NCI-H2107 (cell line): ENCODE results near the gene LRCH3.

Experiments used
- DNase-seq: peaks from one replicate; lab custom pipeline; 2025; lab: John Stamatoyannopoulos, UW

The LRCH3 gene

GRCh38 chr3:197833930-197834715 lies 43.1 kb downstream of the LRCH3 start:
- DNase-seq = no peak

- no peak for DNase-seq
These were observed 44.5 kb downstream of the LRCH3 start for GRCh38 chr3:197835509-197835908.

GRCh38 chr3:197836244-197836643 lies 45.2 kb downstream of the LRCH3 start:
- no peak for DNase-seq

GRCh38 chr3:197837282-197837681 lies 46.2 kb downstream of the LRCH3 start:
- DNase-seq = no peak

- DNase-seq = no peak
These were observed 50.7 kb downstream of the LRCH3 start for GRCh38 chr3:197841789-197842188.

- no peak for DNase-seq
These were observed 55.4 kb downstream of the LRCH3 start for GRCh38 chr3:197846491-197846890.

GRCh38 chr3:197847866-197848401 lies 56.9 kb downstream of the LRCH3 start:
- peak; percentile 40 for DNase-seq

GRCh38 chr3:197854596-197855343 lies 63.7 kb downstream of the LRCH3 start:
- no peak for DNase-seq

- DNase-seq = no peak
These were observed 64.5 kb downstream of the LRCH3 start for GRCh38 chr3:197855571-197855970.

GRCh38 chr3:197856199-197856816 lies 65.3 kb downstream of the LRCH3 start:
- DNase-seq = no peak

- DNase-seq = no peak
These were observed 67.1 kb downstream of the LRCH3 start for GRCh38 chr3:197858133-197858532.

- DNase-seq = no peak
These were observed 67.5 kb downstream of the LRCH3 start for GRCh38 chr3:197858598-197858997.

- DNase-seq = no peak
These were observed 75.0 kb downstream of the LRCH3 start for GRCh38 chr3:197866035-197866434.

- no peak for DNase-seq
These were observed 82.3 kb downstream of the LRCH3 start for GRCh38 chr3:197873329-197873728.

GRCh38 chr3:197874064-197874463 lies 83.0 kb downstream of the LRCH3 start:
- no peak for DNase-seq

- no peak for DNase-seq
These were observed 83.6 kb downstream of the LRCH3 start for GRCh38 chr3:197874653-197875052.

- DNase-seq = no peak
These were observed 86.8 kb downstream of the LRCH3 start for GRCh38 chr3:197877902-197878301.

- DNase-seq = no peak
These were observed 87.4 kb downstream of the LRCH3 start for GRCh38 chr3:197878427-197878826.

- no peak for DNase-seq
These were observed 89.6 kb downstream of the LRCH3 start for GRCh38 chr3:197880491-197881269.

- peak; percentile 82 for DNase-seq
These were observed 90.4 kb downstream of the LRCH3 start for GRCh38 chr3:197881270-197881969.

- peak; percentile 52 for DNase-seq
These were observed 90.9 kb downstream of the LRCH3 start for GRCh38 chr3:197881970-197882338.
